Measurements from ENCODE around the gene UBE2L6.

UBE2L6 gene

GRCh38 chr11:57551941-57552340, 15.5 kb downstream of the UBE2L6 start:
- TF ChIP-seq CTCF (IDR thresholded peaks at IDR 0.05; ENCODE audit: unreplicated experiment in 3 of 3): no peak
- H3K27me3 Mint-ChIP-seq (ENCODE audit: low read depth): no peaks in the 10 kb centered on the region
- no peaks in the 10 kb centered on the region for H3K9me3 Mint-ChIP-seq

DNA sequence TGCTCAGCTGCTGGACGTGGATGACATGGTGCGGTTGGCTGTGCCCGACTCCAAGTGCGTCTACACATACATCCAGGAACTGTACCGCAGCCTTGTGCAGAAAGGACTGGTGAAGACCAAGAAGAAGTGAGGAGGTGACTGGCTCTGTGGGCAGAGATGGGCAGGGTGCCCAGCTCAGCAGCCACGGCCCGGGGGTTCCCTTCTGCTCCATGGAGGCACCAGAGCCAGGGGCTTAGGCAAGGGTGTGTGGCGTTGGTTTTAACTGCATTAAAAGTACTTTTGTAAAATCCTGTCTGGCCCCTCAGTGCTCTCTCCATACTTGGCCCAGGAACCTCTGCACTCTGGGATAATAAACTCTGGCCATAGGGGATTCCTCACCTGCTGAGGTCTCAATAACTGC, 17.5 kb downstream of the UBE2L6 start:
- no peaks in the 10 kb centered on the region for H3K4me1 Mint-ChIP-seq
- H3K4me3 Mint-ChIP-seq: no peak overlapping the region
- peaks cover 21% of the 10 kb centered on the region for H3K36me3 Mint-ChIP-seq (ENCODE audit: low read depth)
- H3K9me3 Mint-ChIP-seq: no peaks in the 10 kb centered on the region
- no peak for TF ChIP-seq CTCF (IDR thresholded peaks at IDR 0.05; ENCODE audit: unreplicated experiment in 3 of 3)
- no peaks in the 10 kb centered on the region for H3K27me3 Mint-ChIP-seq (ENCODE audit: low read depth)
- no peak overlapping the region for H3K27ac Mint-ChIP-seq

More at GRCh38 chr11:57551941-57552340, 15.5 kb downstream of the UBE2L6 start:
- H3K36me3 Mint-ChIP-seq (ENCODE audit: low read depth): peaks cover 35% of the 10 kb centered on the region
- no peak overlapping the region for H3K27ac Mint-ChIP-seq
- H3K4me3 Mint-ChIP-seq: no peak overlapping the region
- H3K4me1 Mint-ChIP-seq: no peaks in the 10 kb centered on the region

DNA sequence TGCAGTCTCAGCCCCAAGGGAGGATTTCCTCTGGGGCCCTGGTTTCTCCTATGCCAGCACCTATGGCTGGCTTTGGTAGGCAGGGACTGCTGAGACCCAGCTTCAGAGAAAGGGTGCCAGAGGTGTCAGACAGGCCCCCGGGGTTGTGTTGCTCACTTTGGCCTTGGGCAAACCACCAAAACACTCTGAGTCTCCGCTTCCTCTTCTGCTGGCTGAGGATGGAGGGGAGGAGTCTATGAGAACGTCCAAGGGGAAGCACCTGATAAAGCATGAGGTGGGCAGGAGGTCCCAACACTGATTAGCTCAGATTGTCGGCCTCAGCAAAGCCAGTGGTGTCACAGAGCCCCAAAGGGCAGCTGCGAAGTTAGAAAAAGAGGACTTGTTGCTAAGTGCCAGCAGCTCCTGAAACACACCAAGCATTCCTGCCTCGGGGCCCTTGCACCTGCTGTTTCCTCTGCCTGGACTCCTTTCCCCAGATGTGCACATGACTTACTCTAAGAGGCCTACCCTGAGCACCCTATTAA, 19.6 kb downstream of the UBE2L6 start:
- Mint-ChIP-seq H3K36me3 (ENCODE audit: low read depth) (peaks cover 11% of the 10 kb centered on the region), H3K4me1 (no peaks in the 10 kb centered on the region), H3K27ac (no peak overlapping the region), H3K27me3 (ENCODE audit: low read depth) (peaks cover 2% of the 10 kb centered on the region), H3K9me3 (no peaks in the 10 kb centered on the region), H3K4me3 (no peak overlapping the region)
- TF ChIP-seq CTCF (IDR thresholded peaks at IDR 0.05; ENCODE audit: unreplicated experiment in 3 of 3): no peak

DNA sequence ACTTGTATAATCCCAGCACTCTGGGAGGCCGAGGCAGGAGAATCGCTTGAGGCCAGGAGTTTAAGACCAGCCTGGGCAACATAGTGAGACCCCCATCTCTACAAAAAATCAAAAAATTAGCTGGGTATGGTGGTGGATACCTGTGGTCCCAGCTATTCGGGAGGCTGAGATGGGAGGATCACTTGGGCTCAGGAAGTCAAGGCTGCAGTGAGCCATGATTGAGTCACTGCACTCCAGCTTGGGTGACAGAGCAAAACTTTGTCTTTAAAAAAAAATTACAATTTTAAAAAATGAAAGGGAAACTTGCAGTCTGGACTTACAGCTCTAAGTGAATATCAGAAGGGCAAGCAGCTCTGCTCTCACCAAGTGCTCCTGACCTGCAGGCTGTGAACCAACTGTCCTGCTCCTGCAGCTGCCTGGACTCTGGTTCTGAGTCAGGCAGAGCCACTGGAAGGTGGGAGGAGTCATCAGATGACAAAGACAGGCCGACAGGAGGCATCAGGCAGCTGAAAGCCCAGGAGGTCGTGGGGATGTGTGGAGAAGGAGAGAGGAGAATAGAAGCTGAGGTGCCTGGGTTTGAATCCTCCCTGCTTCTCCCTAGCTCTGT, 20.5 kb downstream of the UBE2L6 start:
- no peaks in the 10 kb centered on the region for H3K4me1 Mint-ChIP-seq
- H3K9me3 Mint-ChIP-seq: no peaks in the 10 kb centered on the region
- peaks cover 1% of the 10 kb centered on the region for H3K36me3 Mint-ChIP-seq (ENCODE audit: low read depth)
- no peak overlapping the region for H3K4me3 Mint-ChIP-seq
- no peak for TF ChIP-seq CTCF (IDR thresholded peaks at IDR 0.05; ENCODE audit: unreplicated experiment in 3 of 3)
- H3K27me3 Mint-ChIP-seq (ENCODE audit: low read depth): peaks cover 4% of the 10 kb centered on the region
- H3K27ac Mint-ChIP-seq: no peak overlapping the region

DNA sequence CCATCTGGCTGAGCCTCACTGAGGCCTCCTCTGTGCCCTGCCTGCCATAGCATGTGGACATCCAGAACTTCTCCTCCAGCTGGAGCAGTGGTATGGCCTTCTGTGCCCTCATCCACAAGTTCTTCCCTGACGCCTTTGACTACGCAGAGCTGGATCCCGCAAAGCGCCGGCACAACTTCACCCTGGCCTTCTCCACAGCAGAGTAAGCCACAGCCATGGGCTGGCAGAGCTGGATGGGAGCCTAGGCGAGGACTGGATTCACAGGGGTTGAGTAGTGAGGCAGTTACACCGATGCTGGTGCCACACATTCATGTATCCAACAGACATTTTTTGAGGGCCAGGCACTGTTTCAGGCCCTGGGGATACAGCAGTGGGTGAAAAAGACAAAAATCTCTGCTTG, 21.0 kb downstream of the UBE2L6 start:
- H3K4me3 Mint-ChIP-seq: no peak overlapping the region

More for the DNA sequence above, 21.0 kb downstream of the UBE2L6 start:
- Mint-ChIP-seq H3K9me3 (no peaks in the 10 kb centered on the region), H3K27me3 (ENCODE audit: low read depth) (peaks cover 4% of the 10 kb centered on the region), H3K4me1 (peaks cover 3% of the 10 kb centered on the region), H3K36me3 (ENCODE audit: low read depth) (no peaks in the 10 kb centered on the region), H3K27ac (no peak overlapping the region)
- TF ChIP-seq CTCF (IDR thresholded peaks at IDR 0.05; ENCODE audit: unreplicated experiment in 3 of 3): no peak
